ENCODE results near the gene FAM210A.

GRCh38 chr18:13615432-13615861 lies 110.9 kb downstream of the FAM210A start:
- TF ChIP-seq POLR2A (conservative IDR thresholded peaks at IDR 0.05) (no peak), ERF (CRISPR knock-in tag; IDR thresholded peaks at IDR 0.05) (no peak), RBM39 (optimal IDR thresholded peaks at IDR 0.05; ENCODE audit: low read depth, low read length) (no peak), ZNF175 (CRISPR knock-in tag; IDR thresholded peaks at IDR 0.05; ENCODE audit: low read depth) (no peak), XRCC5 (IDR thresholded peaks at IDR 0.05; ENCODE audit: low read depth, low read length) (no peak), CTCF (IDR thresholded peaks at IDR 0.05 in 2 of 3, conservative IDR thresholded peaks at IDR 0.05 in 1 of 3; ENCODE audit: insufficient read depth in 2 of 3, low read depth in 1 of 3, low read length in 3 of 3) (no peak), ZBED1 (IDR thresholded peaks at IDR 0.05) (no peak), MLX (CRISPR knock-in tag; conservative IDR thresholded peaks at IDR 0.05) (no peak), ZNF121 (CRISPR knock-in tag; conservative IDR thresholded peaks at IDR 0.05) (no peak), RAD21 (CRISPR knock-in tag; conservative IDR thresholded peaks at IDR 0.05 in 1 of 2, IDR thresholded peaks at IDR 0.05 in 1 of 2) (no peak)

All from K562 (cell line).